Type B pancreatic cell (in vitro differentiated cells): ENCODE results near the gene GDF11. TPM values are rescaled to one million over a fixed set of nuclear protein-coding genes. Genes with fewer than 3 reads are reported as not detected.

Experiments
- total RNA-seq: library from RNA; stranded (reverse); gene quantifications from 2 replicates; pipeline ENCODE4 v1.2.1, GENCODE V29; 2021; ENCODE audit warnings: low replicate concordance

The GDF11 gene
- total RNA-seq, 1 donor from 2014 or later = 40.1 TPM

Other genes starting within 250 kb of the GDF11 start
- not detected in 2 replicates for gene OR6C4, start 193.5 kb upstream of the GDF11 start, total RNA-seq
- gene OR2AP1, start 170.7 kb upstream of the GDF11 start, total RNA-seq = not detected in 2 replicates
- not detected in 2 replicates for gene OR10P1, start 106.2 kb upstream of the GDF11 start, total RNA-seq
- gene ITGA7, start 35.2 kb upstream of the GDF11 start, total RNA-seq = 10.4 and 39.2 TPM in 2 replicates
- gene BLOC1S1, start 27.1 kb upstream of the GDF11 start, total RNA-seq = 89.9 and 98.6 TPM in 2 replicates
- gene RDH5, start 22.7 kb upstream of the GDF11 start, total RNA-seq = 7.4 and 14.1 TPM in 2 replicates
- gene CD63, start 14.1 kb upstream of the GDF11 start, total RNA-seq = 525 and 567 TPM in 2 replicates
- 51.4 and 75.9 TPM in 2 replicates for gene SARNP, start 74.6 kb downstream of the GDF11 start, total RNA-seq
- 50.9 and 76.1 TPM in 2 replicates for gene ORMDL2, start 74.9 kb downstream of the GDF11 start, total RNA-seq
- gene DNAJC14, start 86.5 kb downstream of the GDF11 start, total RNA-seq = 30.0 and 34.6 TPM in 2 replicates
- gene MMP19, start 99.8 kb downstream of the GDF11 start, total RNA-seq = 0.38 and 0.48 TPM in 2 replicates
- gene PYM1, start 184.8 kb downstream of the GDF11 start, total RNA-seq = 28.0 and 33.7 TPM in 2 replicates
- 28.6 and 46.6 TPM in 2 replicates for gene DGKA, start 188.0 kb downstream of the GDF11 start, total RNA-seq
- gene PMEL, start 222.9 kb downstream of the GDF11 start, total RNA-seq = 1.4 and 136 TPM in 2 replicates
- gene CDK2, start 223.7 kb downstream of the GDF11 start, total RNA-seq = 52.8 and 82.8 TPM in 2 replicates
- gene RAB5B, start 231.0 kb downstream of the GDF11 start, total RNA-seq = 105 and 131 TPM in 2 replicates